ENCODE data around the gene RIPPLY3.
"Not testable (repeated sequence)": the region's sequence is repeated elsewhere in the genome, so short reads cannot be mapped to it uniquely, and the experiment has no call there.

The RIPPLY3 gene

GRCh38 chr21:37017951-37018679 lies 11.6 kb downstream of the RIPPLY3 start:
- no peak for DNase-seq (ENCODE audit: low read depth)

DNA sequence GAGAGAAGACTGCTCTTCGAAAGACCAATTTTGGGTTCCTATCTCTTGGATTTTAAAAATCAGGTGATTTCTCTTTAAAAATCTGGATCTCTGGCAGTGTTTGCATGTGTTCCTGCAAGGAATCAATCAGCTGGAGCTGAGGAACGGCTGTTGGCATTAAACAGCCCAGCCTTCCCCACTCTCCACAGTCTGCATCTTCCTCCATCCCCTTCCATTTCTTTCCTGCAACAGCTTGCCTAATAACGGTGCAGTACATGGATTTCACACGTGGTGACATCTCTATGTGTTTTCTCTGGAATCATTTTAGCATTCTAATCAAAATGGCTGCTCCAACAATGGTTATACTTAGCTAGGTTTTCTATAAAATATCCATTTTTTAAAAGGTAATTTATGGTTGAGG lies 20.0 kb downstream of the RIPPLY3 start:
- DNase-seq (ENCODE audit: low read depth) = no peak

DNA sequence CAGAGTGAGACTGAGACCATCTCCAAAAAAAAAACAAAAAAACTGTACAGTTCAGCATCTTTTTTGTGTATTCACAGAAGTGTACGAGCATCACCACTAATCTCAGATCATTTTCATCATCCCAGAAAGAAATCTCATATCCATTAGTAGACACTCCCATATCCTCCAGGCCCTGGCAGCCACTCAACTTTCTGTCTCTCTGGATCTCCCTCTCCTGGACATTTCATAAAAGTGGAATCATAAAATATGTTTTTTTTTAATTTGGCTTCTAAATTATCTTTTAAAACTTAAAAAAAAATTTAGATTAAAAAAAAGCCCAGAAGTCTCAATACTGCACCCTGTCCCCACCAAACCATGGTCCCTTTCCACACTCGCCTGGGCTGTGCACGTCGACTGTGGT lies 22.1 kb downstream of the RIPPLY3 start:
- DNase-seq (ENCODE audit: low read depth) = no peak

GRCh38 chr21:37030864-37031263 lies 24.4 kb downstream of the RIPPLY3 start:
- DNase-seq (ENCODE audit: low read depth) = no peak

DNA sequence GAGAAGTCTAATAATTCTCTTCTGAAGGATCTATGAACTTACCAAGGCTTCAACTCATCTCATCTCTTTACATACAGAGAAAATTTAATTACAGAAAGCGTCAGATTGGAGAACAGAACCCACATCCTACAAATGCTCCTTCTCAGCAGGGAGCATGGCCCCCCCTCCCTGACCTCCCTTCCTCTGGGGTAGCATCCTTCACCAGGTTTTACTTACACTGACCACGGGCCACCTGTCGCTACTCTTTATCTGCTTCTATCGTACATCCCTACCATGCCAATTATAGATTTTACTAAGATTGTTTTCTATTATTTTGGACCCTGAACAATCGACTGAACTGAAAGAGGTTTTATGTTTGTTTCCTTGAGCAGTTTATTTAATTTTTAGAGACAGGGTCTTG lies 25.8 kb downstream of the RIPPLY3 start:
- no peak for DNase-seq (ENCODE audit: low read depth)

DNA sequence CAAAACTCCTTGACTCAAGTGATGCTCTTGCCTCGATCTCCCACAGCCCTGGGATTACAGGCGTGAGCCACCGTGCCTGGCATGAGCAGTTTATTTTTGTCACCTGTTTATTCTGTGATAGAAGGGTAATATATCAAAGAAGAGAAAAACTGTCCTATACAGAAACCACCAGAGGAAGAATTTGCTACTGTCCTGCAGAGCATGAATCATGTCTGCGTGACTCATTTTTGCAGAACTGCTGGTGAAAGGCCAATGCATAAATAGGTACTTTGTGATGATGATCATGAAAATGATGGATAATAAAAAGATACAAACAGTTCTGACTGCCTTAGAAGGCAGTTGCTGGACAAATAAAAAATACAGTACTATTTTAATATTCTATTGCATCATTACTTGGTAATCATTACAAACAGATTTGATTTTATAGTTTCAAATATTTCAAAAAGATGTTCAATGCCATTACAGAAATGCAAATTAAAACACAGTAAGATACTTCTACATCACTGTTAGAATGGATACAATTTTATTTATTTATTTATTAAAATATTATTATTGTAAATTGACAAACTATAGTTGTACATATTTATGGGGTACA lies 26.5 kb downstream of the RIPPLY3 start:
- peak; percentile 51 for DNase-seq (ENCODE audit: low read depth)

DNA sequence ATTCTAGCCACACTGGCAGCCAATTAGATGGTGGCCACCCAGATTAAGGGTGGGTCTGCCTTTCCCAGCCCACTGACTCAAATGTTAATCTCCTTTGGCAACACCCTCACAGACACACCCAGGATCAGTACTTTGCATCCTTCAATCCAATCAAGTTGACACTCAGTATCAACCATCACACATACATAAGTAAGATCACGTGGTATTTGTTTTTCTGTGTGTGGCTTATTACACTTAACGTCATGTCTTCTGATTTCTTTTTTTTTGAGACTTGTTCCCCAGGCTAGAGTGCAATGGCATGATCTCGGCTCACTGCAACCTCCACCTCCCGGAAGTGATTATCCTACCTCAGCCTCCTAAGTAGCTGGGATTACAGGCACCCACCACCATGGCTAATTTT lies 27.9 kb downstream of the RIPPLY3 start:
- DNase-seq (ENCODE audit: low read depth) = not testable (repeated sequence)

DNA sequence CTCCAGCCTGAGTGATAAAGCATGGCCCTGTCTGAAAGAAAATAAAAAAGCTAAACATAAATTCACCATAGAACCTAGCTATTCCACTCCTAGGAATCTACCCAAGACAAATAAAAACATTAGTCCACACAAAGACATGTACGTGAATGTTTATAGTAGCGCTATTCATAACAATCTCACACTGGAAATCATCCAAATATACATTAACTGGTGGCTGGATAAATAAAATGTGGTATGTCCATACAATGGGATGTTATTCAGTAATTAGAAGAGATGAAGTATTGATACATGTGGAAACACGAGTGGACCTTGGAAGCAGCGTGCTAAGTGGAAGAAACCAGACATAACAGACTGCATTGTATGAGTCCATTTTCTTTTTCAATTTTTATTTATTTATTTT lies 29.7 kb downstream of the RIPPLY3 start:
- no peak for DNase-seq (ENCODE audit: low read depth)

- no peak for DNase-seq (ENCODE audit: low read depth)
Measured at GRCh38 chr21:37039411-37040075, 33.0 kb downstream of the RIPPLY3 start.

- DNase-seq (ENCODE audit: low read depth) = no peak
Measured at GRCh38 chr21:37040212-37040611, 33.7 kb downstream of the RIPPLY3 start.

- no peak for DNase-seq (ENCODE audit: low read depth)
Measured at GRCh38 chr21:37041706-37042271, 35.3 kb downstream of the RIPPLY3 start.

DNA sequence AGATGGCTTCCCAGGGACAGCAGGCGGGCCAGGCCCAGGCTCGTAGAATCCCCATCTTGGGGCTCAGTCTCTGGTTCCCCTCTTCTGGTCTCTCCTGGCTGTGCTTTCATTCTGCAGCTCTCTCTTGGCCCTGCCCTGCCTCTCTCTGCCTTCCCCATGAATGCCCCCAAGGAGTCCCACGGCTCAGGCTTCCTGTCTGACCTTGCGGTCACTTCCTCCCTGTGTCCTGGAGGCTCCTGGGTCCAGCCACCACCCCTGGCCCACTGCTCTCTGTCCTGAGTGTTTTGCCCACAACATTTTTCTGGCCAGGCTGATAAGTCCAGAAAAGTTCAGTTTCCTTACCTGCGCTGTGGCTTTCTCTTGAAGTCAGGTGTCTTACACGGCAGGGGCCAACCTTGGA lies 37.3 kb downstream of the RIPPLY3 start:
- DNase-seq (ENCODE audit: low read depth) = no peak

DNA sequence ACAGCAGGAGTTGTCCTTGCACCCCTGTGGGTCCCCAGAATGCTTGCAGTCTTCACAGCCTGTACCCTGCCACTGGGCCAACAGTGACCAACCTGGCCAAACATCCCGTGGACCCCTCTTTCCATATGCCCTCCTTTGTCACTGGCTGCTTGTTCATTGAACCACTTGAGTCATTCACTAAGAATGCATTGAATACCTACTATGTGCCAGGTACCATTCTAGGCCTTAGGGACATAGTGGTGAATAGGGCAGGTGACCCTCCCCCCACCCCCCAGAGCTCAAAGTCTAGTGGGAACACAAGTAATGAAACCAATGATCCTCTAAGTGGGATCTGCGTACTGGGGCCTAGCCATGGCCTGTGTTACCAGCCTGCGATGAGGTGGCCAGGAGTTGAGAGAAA lies 38.1 kb downstream of the RIPPLY3 start:
- DNase-seq (ENCODE audit: low read depth) = no peak

- no peak for DNase-seq (ENCODE audit: low read depth)
Measured at GRCh38 chr21:37045149-37045548, 38.6 kb downstream of the RIPPLY3 start.

DNA sequence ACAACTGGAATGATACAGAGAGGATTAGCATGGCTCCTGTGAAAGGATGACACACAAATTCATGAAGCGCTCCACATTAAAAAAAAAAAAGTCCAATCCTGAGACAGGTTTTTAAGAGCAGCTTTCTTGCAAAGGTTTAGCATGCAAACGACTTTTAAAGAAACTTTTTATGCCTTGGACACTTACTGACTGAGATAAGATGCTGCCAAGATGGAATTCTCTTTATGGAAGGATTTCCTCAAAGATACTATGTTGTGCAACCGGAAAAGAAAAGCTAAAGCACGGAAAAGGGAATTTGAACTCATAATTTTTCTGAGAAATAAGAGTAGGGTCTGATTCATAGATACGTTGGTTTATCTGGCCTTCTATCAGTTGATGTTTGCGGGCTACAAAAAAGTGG lies 39.1 kb downstream of the RIPPLY3 start:
- no peak for DNase-seq (ENCODE audit: low read depth)

DNA sequence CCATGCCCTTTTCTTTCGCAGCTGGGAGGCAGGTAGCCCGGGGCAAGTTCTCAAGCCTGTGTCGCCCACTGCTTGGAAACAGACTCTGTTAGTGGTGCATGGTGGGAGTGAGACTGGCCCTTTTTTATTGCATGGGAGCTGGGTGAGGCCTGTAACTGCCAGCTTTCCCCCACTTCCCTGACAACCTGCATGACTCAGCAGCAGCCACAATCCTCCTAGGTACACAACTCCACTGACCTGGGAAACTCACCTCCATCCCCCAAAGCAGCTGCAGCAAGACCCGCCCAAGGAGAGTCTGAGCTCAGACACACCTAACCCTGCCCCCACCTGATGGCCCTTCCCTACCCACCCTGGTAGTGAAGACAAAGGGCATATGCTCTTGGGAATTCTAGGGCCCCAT lies 40.6 kb downstream of the RIPPLY3 start:
- no peak for DNase-seq (ENCODE audit: low read depth)

GRCh38 chr21:37049741-37050140 lies 43.2 kb downstream of the RIPPLY3 start:
- not testable (repeated sequence) for DNase-seq (ENCODE audit: low read depth)

GRCh38 chr21:37055271-37055855 lies 48.9 kb downstream of the RIPPLY3 start:
- no peak for DNase-seq (ENCODE audit: low read depth)

DNA sequence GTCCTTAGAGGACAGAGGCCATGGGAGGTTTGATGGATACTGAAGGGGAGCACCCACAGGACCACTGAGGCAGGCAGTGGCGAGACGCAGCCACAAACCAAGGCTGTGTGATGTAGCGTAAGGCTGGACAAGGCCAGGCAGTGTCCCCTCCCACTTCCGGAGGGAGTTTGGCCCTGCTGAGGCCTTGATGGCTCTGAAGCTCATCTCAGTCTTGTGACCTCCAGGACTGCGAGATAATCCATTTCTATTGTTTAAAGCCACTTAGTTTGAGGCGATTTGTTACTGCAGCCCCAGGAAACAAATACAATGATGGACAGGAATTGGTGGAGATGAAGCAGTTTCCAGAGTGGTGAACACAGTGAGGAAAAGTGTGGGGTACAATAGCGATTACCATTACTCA lies 51.1 kb downstream of the RIPPLY3 start:
- no peak for DNase-seq (ENCODE audit: low read depth)

GRCh38 chr21:37058261-37058660 lies 51.8 kb downstream of the RIPPLY3 start:
- DNase-seq (ENCODE audit: low read depth) = no peak

DNA sequence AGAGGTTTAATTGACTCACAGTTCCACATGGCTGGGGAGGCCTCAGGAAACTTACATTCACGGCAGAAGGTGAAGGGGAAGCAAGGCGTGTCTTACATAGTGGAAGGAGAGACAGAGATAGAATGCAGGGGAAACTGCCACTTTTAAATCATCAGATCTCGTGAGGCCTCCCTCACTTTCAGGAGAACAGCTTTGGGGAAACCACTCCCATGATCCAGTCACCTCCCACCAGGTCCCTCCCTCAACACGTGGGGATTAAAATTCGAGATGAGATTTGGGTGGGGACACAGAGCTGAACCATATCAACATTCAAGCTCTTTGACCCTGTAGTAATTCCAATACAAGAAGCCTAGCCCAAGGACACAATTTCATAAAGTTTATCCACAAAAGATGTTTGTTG lies 52.7 kb downstream of the RIPPLY3 start:
- DNase-seq (ENCODE audit: low read depth) = no peak

DNA sequence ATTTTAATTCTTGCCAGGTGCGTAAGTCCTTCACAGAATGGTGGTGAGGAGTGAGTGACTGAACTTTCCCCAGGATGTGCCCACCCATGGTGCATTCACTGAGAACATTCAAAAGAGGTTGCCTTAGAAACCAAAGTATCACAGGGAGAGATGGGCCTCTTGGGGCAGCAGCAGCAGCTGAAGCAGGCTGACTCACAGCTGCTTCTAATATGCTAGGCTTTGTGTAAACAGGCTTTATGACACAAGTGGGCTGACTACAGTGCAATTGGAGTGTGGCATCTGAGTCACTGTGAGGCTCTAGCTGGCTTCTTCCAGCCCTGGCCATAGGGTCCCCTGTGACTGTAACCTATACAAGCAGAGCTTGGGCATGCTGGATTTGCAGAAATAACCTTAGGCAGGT lies 53.8 kb downstream of the RIPPLY3 start:
- peak; percentile 89 for DNase-seq (ENCODE audit: low read depth)
